H9 (cell line): ENCODE measurements around the gene NTSR1. TPM values are rescaled to one million over a fixed set of nuclear protein-coding genes. Genes with fewer than 3 reads are reported as not detected.

ENCODE experiments used
- DNase-seq: peaks from one replicate; pipeline ENCODE4 v3.0.0-alpha.2; 2017
- H2AFZ ChIP-seq: one replicate; pipeline ENCODE4 v1.6.1; 2013; ENCODE audit warnings: mild to moderate bottlenecking, low read length, control low read depth, moderate library complexity
- H2AK5ac ChIP-seq: 2 replicates; pipeline ENCODE4 v1.6.1; 2013; ENCODE audit warnings: low read length, control low read depth, mixed read lengths; ENCODE audit not compliant: insufficient read length
- H2BK120ac ChIP-seq: one replicate; pipeline ENCODE4 v1.6.1; 2013; ENCODE audit warnings: low read depth, mild to moderate bottlenecking, low read length, control low read depth, inconsistent platforms; ENCODE audit not compliant: poor library complexity, severe bottlenecking
- H2BK12ac ChIP-seq: 2 replicates; pipeline ENCODE4 v1.6.1; 2013; ENCODE audit warnings: low read length, control low read depth, mixed read lengths, low read depth; ENCODE audit not compliant: insufficient read length
- H2BK15ac ChIP-seq: 2 replicates; pipeline ENCODE4 v1.6.1; 2013; ENCODE audit warnings: low read depth, low read length, control low read depth
- H2BK20ac ChIP-seq: one replicate; pipeline ENCODE4 v1.6.1; 2013; ENCODE audit warnings: low read depth, mild to moderate bottlenecking, low read length, control low read depth, inconsistent platforms; ENCODE audit not compliant: poor library complexity, severe bottlenecking
- H2BK5ac ChIP-seq: 2 replicates; pipeline ENCODE4 v1.6.1; 2013; ENCODE audit warnings: low read length, control low read depth, mixed read lengths; ENCODE audit not compliant: insufficient read length
- H3K14ac ChIP-seq: 2 replicates; pipeline ENCODE4 v1.6.1; 2013; ENCODE audit warnings: low read length, control low read depth; ENCODE audit not compliant: insufficient read depth
- H3K18ac ChIP-seq: 2 replicates; pipeline ENCODE4 v1.6.1; 2013; ENCODE audit warnings: low read depth, mild to moderate bottlenecking, mixed read lengths, low read length, control low read depth; ENCODE audit not compliant: insufficient read length
- H3K23ac ChIP-seq: 2 replicates; pipeline ENCODE4 v1.6.1; 2013; ENCODE audit warnings: low read length, control low read depth, mixed read lengths, low read depth; ENCODE audit not compliant: insufficient read length
- H3K23me2 ChIP-seq: 2 replicates; pipeline ENCODE4 v1.6.1; 2013; ENCODE audit warnings: low read depth, mild to moderate bottlenecking, mixed read lengths, low read length, control low read depth; ENCODE audit not compliant: insufficient read length, poor library complexity, severe bottlenecking
- H3K27ac ChIP-seq: 2 replicates; pipeline ENCODE4 v1.5.1; 2013; ENCODE audit warnings: low read length, control low read depth, mixed read lengths, low read depth; ENCODE audit not compliant: insufficient read length
- H3K27me3 ChIP-seq: 2 replicates; pipeline ENCODE4 v1.6.1; 2013; ENCODE audit warnings: low read length, control low read depth, inconsistent platforms; ENCODE audit not compliant: insufficient read depth
- H3K4ac ChIP-seq: 2 replicates; pipeline ENCODE4 v1.6.1; 2013; ENCODE audit warnings: low read depth, mild to moderate bottlenecking, control low read depth, inconsistent platforms, low read length, moderate library complexity
- H3K4me1 ChIP-seq: 2 replicates; pipeline ENCODE4 v1.6.1; 2013; ENCODE audit warnings: low read length, control low read depth, inconsistent platforms; ENCODE audit not compliant: insufficient read depth
- H3K4me2 ChIP-seq: 2 replicates; pipeline ENCODE4 v1.6.1; 2013; ENCODE audit warnings: low read length, control low read depth, mixed read lengths; ENCODE audit not compliant: insufficient read length, insufficient read depth
- H3K56ac ChIP-seq: 2 replicates; pipeline ENCODE4 v1.6.1; 2013; ENCODE audit warnings: low read depth, mild to moderate bottlenecking, mixed read lengths, low read length, control low read depth; ENCODE audit not compliant: insufficient read length
- H3K79me1 ChIP-seq: 2 replicates; pipeline ENCODE4 v1.6.1; 2013; ENCODE audit warnings: low read depth, mild to moderate bottlenecking, moderate library complexity, low read length, control low read depth, inconsistent platforms; ENCODE audit not compliant: insufficient read depth, poor library complexity, severe bottlenecking
- H3K79me2 ChIP-seq: 2 replicates; pipeline ENCODE4 v1.6.1; 2013; ENCODE audit warnings: low read length, control low read depth, inconsistent platforms; ENCODE audit not compliant: insufficient read depth
- H3K9ac ChIP-seq: 2 replicates; pipeline ENCODE4 v1.6.1; 2013; ENCODE audit warnings: low read length, control low read depth, mixed read lengths; ENCODE audit not compliant: insufficient read length; ENCODE audit errors: extremely low read depth
- H3K9me3 ChIP-seq: one replicate; pipeline ENCODE4 v1.6.1; 2013; ENCODE audit warnings: low read depth, low read length, inconsistent platforms; ENCODE audit not compliant: control insufficient read depth
- H3T11ph ChIP-seq: one replicate; pipeline ENCODE4 v1.6.1; 2013; ENCODE audit warnings: mild to moderate bottlenecking, low read length, control low read depth, inconsistent platforms
- H4K20me1 ChIP-seq: one replicate; pipeline ENCODE4 v1.6.1; 2013; ENCODE audit not compliant: control insufficient read depth, insufficient read length, insufficient read depth
- H4K5ac ChIP-seq: 2 replicates; pipeline ENCODE4 v1.6.1; 2013; ENCODE audit warnings: low read depth, mild to moderate bottlenecking, mixed read lengths, low read length, control low read depth; ENCODE audit not compliant: insufficient read length
- H4K8ac ChIP-seq: replicated peaks from 2 replicates; pipeline ENCODE4 v1.6.1; 2013; ENCODE audit warnings: low read length, control low read depth, mixed read lengths, low read depth; ENCODE audit not compliant: insufficient read length
- H4K91ac ChIP-seq: 2 replicates; pipeline ENCODE4 v1.6.1; 2013; ENCODE audit warnings: low read depth, mild to moderate bottlenecking, moderate library complexity, mixed read lengths, low read length, control low read depth; ENCODE audit not compliant: insufficient read length
- H3K27ac Mint-ChIP-seq, 3 experiments: 2 replicates in 2 of 3; 3 replicates in 1 of 3; pipeline ENCODE4 v1.8.0; 2020 to 2021; ENCODE audit warnings: mixed read lengths in 3 of 3, mild to moderate bottlenecking in 1 of 3, moderate library complexity in 1 of 3
- H3K27me3 Mint-ChIP-seq: 2 replicates; pipeline ENCODE4 v1.8.0; 2021; ENCODE audit warnings: low read depth, mild to moderate bottlenecking, moderate library complexity, mixed read lengths
- H3K36me3 Mint-ChIP-seq, 3 experiments: 2 replicates in 2 of 3; 3 replicates in 1 of 3; pipeline ENCODE4 v1.8.0; 2020 to 2021; ENCODE audit warnings: low read depth in 3 of 3, mixed read lengths in 3 of 3; ENCODE audit not compliant: insufficient read depth in 1 of 3
- H3K4me1 Mint-ChIP-seq, 2 experiments: 2 replicates each; pipeline ENCODE4 v1.8.0; 2020; ENCODE audit warnings: mixed read lengths in 2 of 2
- H3K4me3 Mint-ChIP-seq, 2 experiments: 2 replicates in 1 of 2; 3 replicates in 1 of 2; pipeline ENCODE4 v1.8.0; 2020 to 2021; ENCODE audit warnings: mild to moderate bottlenecking in 2 of 2, mixed read lengths in 2 of 2, moderate library complexity in 1 of 2
- H3K9me3 Mint-ChIP-seq, 2 experiments: 2 replicates in 1 of 2; 3 replicates in 1 of 2; pipeline ENCODE4 v1.8.0; 2020; ENCODE audit warnings: mild to moderate bottlenecking in 2 of 2, mixed read lengths in 2 of 2, moderate library complexity in 1 of 2
- CTCF ChIP-seq: fragments of 200-600 bp; sonication (generic); conservative IDR thresholded peaks from 3 replicates; pipeline ENCODE4 v1.8.0; 2021; ENCODE audit warnings: antibody characterized with exemption, mild to moderate bottlenecking
- WGBS: extraction: QIAGEN DNeasy Blood & Tissue Kit; methylation state at CpG from one replicate; pipeline ENCODE4 v1.1.7; 2013; ENCODE audit warnings: missing lambda C conversion rate, low lambda C conversion rate, mixed read lengths; ENCODE audit not compliant: insufficient read length; ENCODE audit errors: extremely low coverage; 5-methylcytosine and 5-hydroxymethylcytosine counted together
- total RNA-seq: library from RNA; stranded (reverse); gene quantifications from 2 replicates; pipeline ENCODE4 v1.2.1, GENCODE V29; 2021

Gene NTSR1
- total RNA-seq, 1 experiment from 2014 or later = 0.11 TPM

GRCh38 chr20:62754991-62755356, 46.3 kb downstream of the NTSR1 start:
- Mint-ChIP-seq H3K4me3 (no peak overlapping the region), H3K9me3 (no peaks in the 10 kb centered on the region; a peak in 2 of 5 replicates), H3K27me3 (peaks cover 24% of the 10 kb centered on the region), H3K27ac (no peak overlapping the region), H3K4me1 (peaks cover 2 to 18% of the 10 kb centered on the region in 2 experiments; a peak in 2 of 4 replicates), H3K36me3 (no peaks in the 10 kb centered on the region)
- Histone ChIP-seq H3K14ac (no peak overlapping the region), H4K91ac (no peak overlapping the region), H4K5ac (no peak overlapping the region), H2BK15ac (no peak overlapping the region), H3K23me2 (no peaks in the 10 kb centered on the region), H2BK120ac (no peak overlapping the region), H3K23ac (no peak overlapping the region), H4K8ac (no peak overlapping the region), H3K18ac (no peak overlapping the region), H3K79me2 (no peaks in the 10 kb centered on the region), H3T11ph (no peak overlapping the region), H3K27me3 (no peaks in the 10 kb centered on the region), H2AK5ac (no peak overlapping the region), H2BK20ac (no peak overlapping the region), H3K9ac (no peak overlapping the region), H3K4me2 (no peak overlapping the region), H3K27ac (no peak overlapping the region), H3K9me3 (no peaks in the 10 kb centered on the region), H2AFZ (no peak overlapping the region), H3K4me1 (0 out of 2 replicates have a peak, but pooled peaks cover 3% of the 10 kb centered on the region), H3K4ac (no peak overlapping the region), H3K79me1 (no peaks in the 10 kb centered on the region), H4K20me1 (no peaks in the 10 kb centered on the region), H3K56ac (no peak overlapping the region), H2BK5ac (no peak overlapping the region), H2BK12ac (no peak overlapping the region)
- no CpG with 5 or more reads among the region's 1 CpG for WGBS
- DNase-seq = no peak
- TF ChIP-seq CTCF = no peak
